HG03103 (cell line): Measurements from ENCODE around the gene ZNF555.
"Not testable (repeated sequence)": the region's sequence is repeated elsewhere in the genome, so short reads cannot be mapped to it uniquely, and the experiment has no call there.

Experiments used
- ATAC-seq: cut with Tn5 transposase; IDR thresholded peaks from one replicate; pipeline ENCODE4 v1.9.1; 2021; ENCODE audit warnings: low read depth; ENCODE audit not compliant: unreplicated experiment

Gene ZNF555

DNA sequence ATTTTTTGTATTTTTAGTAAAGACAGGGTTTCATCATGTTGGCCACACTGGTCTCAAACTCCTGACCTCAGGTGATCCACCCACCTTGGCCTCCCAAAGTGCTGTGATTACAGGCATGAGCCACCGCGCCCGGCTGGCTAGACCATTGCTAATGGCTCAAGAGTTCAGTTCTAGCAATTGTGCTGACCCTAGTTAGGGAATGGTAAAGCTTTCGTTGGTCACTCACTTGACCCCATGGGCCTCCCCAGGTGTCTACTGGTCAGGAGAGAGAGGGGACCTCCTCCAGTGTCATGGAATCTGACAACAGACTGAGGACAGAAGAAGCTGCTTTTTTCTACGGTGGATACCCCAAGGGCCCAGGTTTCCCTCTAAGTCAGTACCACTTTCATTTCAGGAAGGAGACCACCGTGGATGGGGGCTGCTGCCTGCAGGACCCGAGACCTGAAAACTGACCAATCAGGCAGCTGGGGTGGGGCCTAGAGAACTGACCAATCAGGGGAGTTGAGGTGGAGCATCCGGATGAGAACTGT is 25.3 kb downstream of the ZNF555 start:
- ATAC-seq = no peak

GRCh38 chr19:2867025-2867991 is 26.0 kb downstream of the ZNF555 start, which contains the start of gene ZNF556:
ZNF556 (plus strand) TSS chr19:2867335; CDS start chr19:2867422, 87 bp downstream.
- no peak for ATAC-seq

DNA sequence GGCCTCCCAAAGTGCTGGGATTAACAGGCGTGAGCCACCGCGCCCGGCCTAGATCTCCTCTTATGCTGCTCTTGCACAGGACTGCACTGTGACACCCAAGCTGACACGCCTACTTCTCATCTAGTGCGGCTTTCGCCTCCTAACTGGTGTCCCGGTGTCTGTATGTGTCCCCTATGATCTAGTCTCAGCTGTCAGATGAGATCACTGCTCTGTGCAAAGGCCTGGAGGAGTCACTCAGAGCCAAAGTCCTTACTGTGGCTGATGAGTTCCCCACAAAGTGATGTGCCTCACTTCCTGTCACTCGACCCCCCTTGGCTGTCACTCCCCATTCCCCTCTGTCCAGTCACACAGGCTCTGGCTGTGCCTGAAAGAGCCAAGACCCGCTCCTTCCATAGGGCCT is 28.3 kb downstream of the ZNF555 start:
- no peak for ATAC-seq

DNA sequence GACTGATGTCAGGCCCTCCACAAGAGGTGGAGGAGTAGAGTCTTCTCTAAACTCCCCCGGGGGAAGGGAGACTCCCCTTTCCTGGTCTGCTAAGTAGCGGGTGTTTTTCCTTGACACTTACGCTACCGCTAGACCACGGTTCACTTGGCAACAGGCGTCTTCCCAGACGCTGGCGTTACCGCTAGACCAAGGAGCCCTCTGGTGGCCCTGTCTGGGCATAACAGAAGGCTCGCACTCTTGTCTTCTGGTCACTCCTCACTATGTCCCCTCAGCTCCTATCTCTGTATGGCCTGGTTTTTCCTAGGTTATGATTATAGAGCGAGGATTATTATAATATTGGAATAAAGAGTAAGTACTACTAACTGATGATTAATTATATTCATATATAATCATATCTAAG is 30.9 kb downstream of the ZNF555 start:
- not testable (repeated sequence) for ATAC-seq

- ATAC-seq = no peak
These were observed 36.4 kb downstream of the ZNF555 start for GRCh38 chr19:2877398-2878331.

DNA sequence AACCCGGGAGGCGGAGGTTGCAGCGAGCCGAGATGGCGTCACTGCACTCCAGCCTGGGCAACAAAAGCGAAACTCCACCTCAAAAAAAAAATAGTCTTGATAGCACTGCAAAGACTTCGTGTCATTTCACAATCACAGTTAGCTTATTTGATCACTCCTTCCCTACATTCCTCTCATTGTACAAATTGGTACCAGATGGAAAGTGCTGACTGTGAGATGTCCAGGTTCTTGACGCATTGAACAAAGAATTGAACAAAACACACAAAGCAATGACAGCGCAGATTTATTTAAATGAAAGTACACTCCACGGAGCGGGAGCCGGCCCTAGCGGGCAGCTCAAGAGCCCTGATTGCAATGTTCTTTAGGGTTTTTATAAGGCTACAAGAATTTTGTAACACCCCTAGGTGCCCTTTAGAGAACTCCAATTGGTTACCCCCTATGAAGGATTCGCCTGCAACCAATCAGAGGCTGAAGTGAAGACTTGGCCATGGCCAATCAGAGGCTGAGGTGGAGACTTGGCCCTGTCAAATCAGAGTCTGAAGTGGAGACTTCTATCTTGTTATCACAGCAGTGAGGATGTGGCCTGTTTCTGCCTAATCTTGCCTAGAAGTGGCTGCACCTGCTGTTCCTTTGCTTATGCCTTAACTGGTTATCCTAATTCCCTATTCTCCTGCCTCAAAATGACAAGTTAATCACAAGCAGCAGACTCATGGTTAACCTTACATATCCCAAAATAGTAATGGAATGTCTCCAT is 42.6 kb downstream of the ZNF555 start:
- ATAC-seq = no peak

DNA sequence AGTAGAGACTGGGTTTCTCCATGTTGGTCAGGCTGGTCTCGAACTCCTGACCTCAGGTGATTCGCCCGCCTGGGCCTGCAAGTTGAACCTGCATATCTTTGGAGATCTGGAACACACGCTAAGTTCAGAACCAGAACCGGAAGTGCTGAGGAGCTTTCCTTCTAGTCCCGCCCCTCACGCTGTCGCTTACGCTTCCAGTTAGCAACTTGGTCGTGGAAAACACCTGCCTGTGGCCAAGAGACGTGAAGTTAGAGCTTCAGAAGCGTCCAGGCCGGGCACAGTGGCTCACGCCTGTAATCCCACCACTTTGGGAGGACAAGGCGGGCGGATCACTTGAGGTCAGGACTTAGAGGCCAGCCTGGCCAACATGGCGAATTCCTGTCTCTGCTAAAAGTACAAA is 44.5 kb downstream of the ZNF555 start:
- no peak for ATAC-seq

GRCh38 chr19:2887391-2887914 is 46.2 kb downstream of the ZNF555 start:
- no peak for ATAC-seq

- ATAC-seq = no peak
These were observed 47.5 kb downstream of the ZNF555 start for GRCh38 chr19:2888731-2889224.

- not testable (repeated sequence) for ATAC-seq
These were observed 49.3 kb downstream of the ZNF555 start for GRCh38 chr19:2890531-2890930.

DNA sequence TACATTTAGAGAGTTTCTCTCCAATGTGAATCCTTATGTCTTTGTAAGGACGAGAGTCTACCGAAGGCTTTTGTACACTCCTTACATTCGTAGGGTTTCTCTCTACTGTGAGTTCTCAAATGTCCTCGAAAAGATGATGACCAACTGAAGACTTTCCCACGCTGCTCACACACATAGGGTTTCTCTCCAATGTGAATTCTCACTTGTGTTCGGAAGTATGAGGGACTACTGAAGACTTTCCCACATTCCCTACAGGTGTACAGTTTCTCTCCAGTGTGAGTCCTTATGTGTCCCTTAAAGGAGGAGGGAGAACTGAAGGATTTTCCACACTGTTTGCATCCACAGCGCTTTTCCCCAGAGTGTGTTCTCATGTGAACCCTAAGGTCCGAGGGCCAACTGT is 55.4 kb downstream of the ZNF555 start:
- ATAC-seq = no peak

GRCh38 chr19:2900296-2901252 is 59.3 kb downstream of the ZNF555 start, which contains the start of gene ZNF57:
ZNF57 (plus strand) TSS chr19:2900928; CDS start chr19:2901046, 118 bp downstream.
- ATAC-seq = peak; percentile 89

GRCh38 chr19:2902590-2903218 is 61.4 kb downstream of the ZNF555 start:
- ATAC-seq = no peak

GRCh38 chr19:2903326-2903725 is 62.1 kb downstream of the ZNF555 start:
- not testable (repeated sequence) for ATAC-seq

- ATAC-seq = no peak
These were observed 64.7 kb downstream of the ZNF555 start for GRCh38 chr19:2905918-2906519.

DNA sequence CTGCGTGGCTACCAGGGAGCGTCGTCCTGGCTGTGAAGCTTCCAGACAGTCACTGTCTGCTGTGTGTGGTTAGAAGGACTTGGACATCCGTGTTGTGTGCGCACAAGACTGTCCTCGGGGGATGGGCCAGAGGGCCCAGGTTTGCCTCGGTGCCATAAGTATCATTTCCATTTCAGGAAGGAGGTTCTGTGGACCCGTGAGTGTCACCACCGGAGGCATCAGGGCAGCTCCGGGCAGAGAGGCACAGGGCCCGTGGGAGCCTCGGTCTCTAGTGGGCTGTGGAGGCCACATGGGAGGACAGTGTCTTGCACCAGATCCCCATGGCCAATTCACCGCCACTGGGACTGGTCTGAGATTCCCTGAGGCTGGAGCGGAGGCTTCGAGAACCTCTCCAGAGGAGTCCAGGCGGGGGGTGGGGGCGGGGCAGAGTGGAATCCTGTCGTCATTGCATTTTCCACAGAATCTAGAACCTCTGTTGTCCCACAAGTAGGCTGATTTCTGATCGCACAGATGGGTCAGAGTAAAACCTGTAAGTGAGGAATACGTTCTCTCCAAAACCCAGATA is 65.4 kb downstream of the ZNF555 start:
- ATAC-seq = no peak
